GM12878 (cell line): ENCODE measurements around the gene TM4SF4. TPM values are rescaled to one million over a fixed set of nuclear protein-coding genes. Genes with fewer than 3 reads are reported as not detected.

Source experiments
- ATAC-seq: fragments of 200-7000 bp; cut with Tn5 transposase; 3 replicates; pipeline ENCODE4 v1.9.1; 2020; ENCODE audit warnings: mild to moderate bottlenecking, moderate library complexity
- BruUV-seq: library from RNA; stranded (reverse); fragments of 400-500 nt; replicated peaks from 2 replicates; lab custom pipeline; 2021; lab: Mats Ljungman, UMichigan
- CTCF ChIA-PET: fragments of 300-600 bp; sonication (Branson Sonifier 250); formaldehyde crosslinking; extraction: SDS; loops from one replicate; lab custom pipeline; 2021; ENCODE audit warnings: inconsistent platforms; lab: Yijun Ruan, JAX
- POLR2A ChIA-PET: fragments of 350-600 bp; formaldehyde crosslinking; extraction: SDS; loops from one replicate; lab custom pipeline; 2021; ENCODE audit warnings: inconsistent platforms; lab: Charles Lee
- RAD21 ChIA-PET: fragments of 300-600 bp; sonication (Branson Sonifier 250); formaldehyde crosslinking; loops from one replicate; lab custom pipeline; 2023; ENCODE audit warnings: antibody characterized with exemption; ENCODE audit not compliant: unreplicated experiment; lab: Charles Lee
- SMC1A ChIA-PET: fragments of 300-600 bp; sonication (Branson Sonifier 250); formaldehyde crosslinking; loops from one replicate; lab custom pipeline; 2023; ENCODE audit not compliant: unreplicated experiment, uncharacterized antibody; lab: Charles Lee
- DNase-seq: peaks from one replicate; pipeline ENCODE4 v3.0.0-alpha.2; 2011; ENCODE audit warnings: low read depth, low spot score
- FAIRE-seq: peaks from 3 replicates; lab custom pipeline; 2011; peaks lifted over from hg19 to GRCh38; lab: Jason Lieb, UNC
- H2AFZ ChIP-seq: 2 replicates; pipeline ENCODE4 v1.6.0; 2011; ENCODE audit warnings: low read depth, low read length, control low read depth; ENCODE audit not compliant: control insufficient read depth
- H3K27ac ChIP-seq: 2 replicates; pipeline ENCODE4 v1.5.1; 2011; ENCODE audit warnings: control low read depth; ENCODE audit not compliant: control insufficient read depth, insufficient read depth
- H3K27me3 ChIP-seq, 2 experiments: replicated peaks in 1 of 2; 2 replicates each; pipeline versions ENCODE4 v1.6.0 to v1.6.1; 2011; ENCODE audit warnings: low read length in 1 of 2; ENCODE audit not compliant: control insufficient read depth in 2 of 2, insufficient read depth in 2 of 2
- H3K36me3 ChIP-seq, 2 experiments: 2 replicates each; pipeline ENCODE4 v1.5.1; 2011; ENCODE audit warnings: low read length in 1 of 2; ENCODE audit not compliant: control insufficient read depth in 2 of 2, insufficient read depth in 2 of 2
- H3K4me1 ChIP-seq: 2 replicates; pipeline ENCODE4 v1.6.1; 2011; ENCODE audit warnings: mild to moderate bottlenecking, low read length, moderate library complexity, mixed read lengths; ENCODE audit not compliant: control insufficient read depth, insufficient read depth
- H3K4me2 ChIP-seq: 2 replicates; pipeline ENCODE4 v1.6.0; 2011; ENCODE audit warnings: control low read depth; ENCODE audit not compliant: control insufficient read depth, insufficient read depth
- H3K4me3 ChIP-seq: fragments of 200-600 bp; sonication (generic); 2 replicates; pipeline ENCODE4 v1.5.1; 2016
- H3K79me2 ChIP-seq: 2 replicates; pipeline ENCODE4 v1.6.0; 2011; ENCODE audit warnings: low read length; ENCODE audit not compliant: control insufficient read depth, insufficient read depth
- H3K9ac ChIP-seq: 2 replicates; pipeline ENCODE4 v1.8.0; 2011; ENCODE audit warnings: low read length, control low read depth, mixed read lengths; ENCODE audit not compliant: control insufficient read depth, insufficient read depth
- H3K9me3 ChIP-seq: replicated peaks from 3 replicates; pipeline ENCODE4 v1.5.1; 2011; ENCODE audit warnings: mild to moderate bottlenecking, low read length; ENCODE audit not compliant: control insufficient read depth, insufficient read depth
- H4K20me1 ChIP-seq: 2 replicates; pipeline ENCODE4 v1.6.0; 2011; ENCODE audit not compliant: control insufficient read depth, insufficient read depth
- CREB1 ChIP-seq: IDR thresholded peaks from 2 replicates; pipeline ENCODE4 v1.6.1; 2012; ENCODE audit warnings: low read depth, mild to moderate bottlenecking, inconsistent platforms
- EGR1 ChIP-seq, 2 experiments: IDR thresholded peaks; 1 replicate in 1 of 2; 2 replicates in 1 of 2; pipeline ENCODE4 v1.6.1; 2011 to 2012; ENCODE audit warnings: low read depth in 2 of 2, low read length in 2 of 2, borderline replicate concordance in 1 of 2, mild to moderate bottlenecking in 1 of 2, moderate library complexity in 1 of 2
- FOXM1 ChIP-seq: IDR thresholded peaks from 2 replicates; pipeline ENCODE4 v1.6.1; 2012; ENCODE audit warnings: low read depth, mild to moderate bottlenecking, inconsistent platforms, low read length, moderate library complexity
- LARP7 ChIP-seq: fragments of 450-650 bp; IDR thresholded peaks from 2 replicates; pipeline ENCODE4 v1.6.1; 2017; ENCODE audit warnings: mild to moderate bottlenecking
- NFXL1 ChIP-seq: fragments of 450-650 bp; IDR thresholded peaks from 2 replicates; pipeline ENCODE4 v1.6.1; 2017; ENCODE audit warnings: antibody characterized with exemption, mild to moderate bottlenecking, borderline replicate concordance
- PAX8 ChIP-seq: fragments of 450-650 bp; IDR thresholded peaks from 2 replicates; pipeline ENCODE4 v1.6.1; 2017; ENCODE audit warnings: mild to moderate bottlenecking, moderate library complexity
- RAD21 ChIP-seq: IDR thresholded peaks from 2 replicates; pipeline ENCODE4 v1.6.1; 2011; ENCODE audit warnings: mild to moderate bottlenecking, low read depth, low read length, moderate library complexity; ENCODE audit not compliant: insufficient read depth
- RAD51 ChIP-seq: fragments of 450-650 bp; IDR thresholded peaks from 2 replicates; pipeline ENCODE4 v1.6.1; 2016; ENCODE audit warnings: moderate library complexity, mild to moderate bottlenecking, inconsistent platforms
- SMAD1 ChIP-seq: fragments of 450-650 bp; IDR thresholded peaks from 2 replicates; pipeline ENCODE4 v1.6.1; 2018; ENCODE audit warnings: mild to moderate bottlenecking, low read depth; ENCODE audit not compliant: partially characterized antibody
- SMARCA5 ChIP-seq: fragments of 450-650 bp; IDR thresholded peaks from 2 replicates; pipeline ENCODE4 v1.6.1; 2017; ENCODE audit warnings: mild to moderate bottlenecking
- SREBF2 ChIP-seq: IDR thresholded peaks from 2 replicates; pipeline ENCODE4 v1.6.1; 2012; ENCODE audit warnings: mild to moderate bottlenecking, low read length
- STAT3 ChIP-seq: IDR thresholded peaks from 2 replicates; pipeline ENCODE4 v1.6.1; 2011; ENCODE audit warnings: low read depth, low read length, improper control_type of control experiment
- SUPT20H ChIP-seq: IDR thresholded peaks from 2 replicates; pipeline ENCODE4 v1.6.1; 2011; ENCODE audit warnings: low read depth, mild to moderate bottlenecking, low read length, moderate library complexity, borderline replicate concordance; ENCODE audit not compliant: control insufficient read depth
- TCF12 ChIP-seq: IDR thresholded peaks from 2 replicates; pipeline ENCODE4 v1.6.1; 2011; ENCODE audit warnings: low read depth, mild to moderate bottlenecking, low read length
- TCF7 ChIP-seq: IDR thresholded peaks from 2 replicates; pipeline ENCODE4 v1.6.1; 2014; ENCODE audit warnings: antibody characterized with exemption, borderline replicate concordance
- WRNIP1 ChIP-seq: IDR thresholded peaks from 2 replicates; pipeline ENCODE4 v1.6.1; 2011; ENCODE audit warnings: low read depth, low read length, improper control_type of control experiment, borderline replicate concordance
- ZBTB11 ChIP-seq: fragments of 450-650 bp; formaldehyde crosslinking; IDR thresholded peaks from 2 replicates; pipeline ENCODE4 v1.5.0; 2022; ENCODE audit warnings: mild to moderate bottlenecking, missing genetic modification characterization
- ZBTB4 ChIP-seq: fragments of 450-650 bp; formaldehyde crosslinking; IDR thresholded peaks from 2 replicates; pipeline ENCODE4 v1.4.0; 2022; ENCODE audit warnings: mild to moderate bottlenecking, moderate library complexity
- WGBS: methylation state at CpG from one replicate; pipeline ENCODE4 v1.1.6; 2016; ENCODE audit warnings: low lambda C conversion rate; ENCODE audit not compliant: insufficient replicate concordance, insufficient coverage; ENCODE audit errors: missing lambda C conversion rate; 5-methylcytosine and 5-hydroxymethylcytosine counted together
- in situ Hi-C: fragments of 300-500 bp; cut with MboI; formaldehyde crosslinking; loops from 9 replicates; pipeline ENCODE4 v1.14.3; 2018; ENCODE audit warnings: mixed read lengths
- intact Hi-C: fragments of 100-400 bp; cut with micrococcal nuclease; formaldehyde crosslinking; loops from one replicate; pipeline ENCODE4 v1.14.2; 2022; ENCODE audit not compliant: unreplicated experiment
- polyA plus RNA-seq, 11 experiments: library from polyadenylated mRNA; depleted of rRNA in 4 of 11; unstranded in 6 of 11; stranded (reverse) in 5 of 11; fragments of >200 nt; fragmentation: Nextera tagmentation in 4 of 11; fragmentation: Illumina TruSeq in 1 of 11; extraction: Ambion mirVana in 4 of 11; extraction: Trizol in 1 of 11; gene quantifications; 1 replicate in 1 of 11; 2 replicates in 10 of 11; pipeline versions ENCODE4 v1.2.1 to v1.2.3, GENCODE V29; 2011 to 2016; ENCODE audit warnings: inconsistent platforms in 2 of 11, missing spikeins in 2 of 11, low read depth in 1 of 11
- total RNA-seq, 4 experiments: library from RNA; depleted of rRNA in 3 of 4; stranded (reverse); fragments of >200 nt in 3 of 4; fragmentation: Illumina TruSeq in 1 of 4; extraction: Trizol in 1 of 4; gene quantifications; 2 replicates each; pipeline versions ENCODE4 v1.2.1 to v1.2.3, GENCODE V29; 2013 to 2021

The TM4SF4 gene
- total and polyA plus RNA-seq, 10 of the 15 experiments (the other 5 are each of a cell fraction or from before 2014, with no cell fraction given) = 0.06 to 1.3 TPM; not detected in 8

GRCh38 chr3:149480326-149481017, 6.0 kb downstream of the TM4SF4 start:
- 38% methylated on average over 15 of the region's 15 CpGs for WGBS
- intact Hi-C loops = loop anchor here (1.0 to 5.0 kb wide), 4 partner anchors 87 to 523 kb away; no protein-coding TSS in a partner anchor
- H3K4me1 ChIP-seq = no peaks in the 10 kb centered on the region
- DNase-seq (peak; percentile 52), ATAC-seq (peak; percentile 99), FAIRE-seq (peak; percentile 95)
- no peaks in the 10 kb centered on the region for H3K36me3 ChIP-seq
- no peak overlapping the region for H2AFZ ChIP-seq
- ChIA-PET POLR2A (interaction anchor here (0.6 kb wide), 1 partner anchor 277 kb away, joined by 3 read pairs; no protein-coding TSS in a partner anchor), CTCF (interaction anchor here (0.7 to 3.8 kb wide), 35 partner anchors 8 to 700 kb away, joined by 3 to 58 read pairs (median 5); no protein-coding TSS in a partner anchor), SMC1A (interaction anchor here (0.7 to 3.1 kb wide), 16 partner anchors 12 to 360 kb away, joined by 3 to 24 read pairs (median 4); no protein-coding TSS in a partner anchor), RAD21 (interaction anchor here (0.7 to 2.1 kb wide), 13 partner anchors 8 to 128 kb away, joined by 3 to 6 read pairs (median 3); no protein-coding TSS in a partner anchor)
- H3K79me2 ChIP-seq = no peaks in the 10 kb centered on the region
- no peaks in the 10 kb centered on the region for H4K20me1 ChIP-seq
- no peaks in the 10 kb centered on the region for H3K27me3 ChIP-seq
- H3K9ac ChIP-seq = no peak overlapping the region
- in situ Hi-C loops = loop anchor here (5.0 to 10.0 kb wide), 3 partner anchors 93 to 356 kb away; partner anchors contain the start of gene HPS3
- H3K4me2 ChIP-seq = no peak overlapping the region
- no TSS peak for BruUV-seq
- no peak overlapping the region for H3K27ac ChIP-seq
- H3K9me3 ChIP-seq = no peaks in the 10 kb centered on the region
- no peak overlapping the region for H3K4me3 ChIP-seq
- TF ChIP-seq RAD51 (no peak), TCF7 (peak; percentile 95), PAX8 (no peak), SREBF2 (no peak), SMAD1 (no peak), STAT3 (no peak), RAD21 (peak; percentile 97), SMARCA5 (peak; percentile 69), EGR1 (IDR thresholded peaks at IDR 0.05; ENCODE audit: borderline replicate concordance in 1 of 2, low read depth in 2 of 2, low read length in 2 of 2) (no peak), ZBTB11 (CRISPR knock-in tag) (no peak), FOXM1 (0 out of 2 replicates have a peak, but pooled peaks have one; percentile 27), SUPT20H (no peak), LARP7 (no peak), ZBTB4 (no peak), TCF12 (no peak), NFXL1 (no peak), CREB1 (no peak), WRNIP1 (no peak)
